ENCODE data around the gene RGS19.

Gene RGS19

DNA sequence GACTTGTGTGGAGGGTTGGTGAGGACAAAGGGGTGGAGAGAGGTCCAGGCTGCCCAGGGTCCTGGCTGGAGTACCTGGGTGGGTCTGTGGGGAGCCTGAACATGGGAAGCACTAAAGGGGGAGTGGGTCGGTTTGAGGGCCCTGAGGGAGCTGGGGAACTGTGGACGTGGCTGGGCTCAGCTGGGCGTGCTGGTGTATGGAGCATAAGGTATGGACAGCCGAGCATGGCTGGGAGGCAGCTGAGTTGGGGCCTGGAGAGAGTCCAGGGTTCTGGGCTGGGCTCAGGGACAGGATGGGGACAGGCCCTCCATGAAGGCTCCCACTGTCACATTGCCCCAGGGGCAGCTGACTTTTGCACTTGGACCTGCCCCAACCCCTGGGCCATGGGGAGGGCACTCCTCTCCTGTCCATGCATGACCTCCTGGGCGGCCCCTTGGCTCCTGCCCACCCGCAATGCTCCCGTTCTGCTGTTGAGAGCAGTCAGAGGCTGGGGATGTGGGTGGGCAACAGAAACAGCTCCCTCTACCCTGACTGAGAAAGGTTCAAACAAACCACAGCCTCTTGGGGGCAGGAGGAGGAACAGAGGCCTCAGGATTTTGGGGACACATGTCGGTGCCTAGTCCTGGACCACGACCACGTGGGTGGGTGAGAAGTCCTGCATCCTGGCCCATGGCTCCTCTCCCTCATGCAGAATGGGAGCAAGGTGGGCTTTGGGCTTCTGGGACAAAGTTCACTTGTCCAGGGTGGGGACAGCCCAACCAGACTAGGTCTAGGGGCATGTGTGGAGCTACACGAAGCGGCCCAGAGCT lies 38.9 kb downstream of the RGS19 start:
- Histone ChIP-seq H3K9me3 (ENCODE audit: low read length) (no peaks in the 10 kb centered on the region), H3K9ac (ENCODE audit: low read length) (no peak overlapping the region), H3K27me3 (ENCODE audit: control insufficient read depth in 1 of 2, insufficient read depth in 2 of 2, low read length in 2 of 2) (peaks cover 41 to 77% of the 10 kb centered on the region in 2 donors), H3K4me3 (ENCODE audit: low read depth in 1 of 2, low read length in 2 of 2) (no peak overlapping the region), H3K4me1 (ENCODE audit: insufficient read depth, low read length) (peaks cover 5% of the 10 kb centered on the region), H3K36me3 (ENCODE audit: insufficient read depth, low read length) (no peaks in the 10 kb centered on the region), H3K27ac (ENCODE audit: low read depth, low read length) (no peak overlapping the region)

DNA sequence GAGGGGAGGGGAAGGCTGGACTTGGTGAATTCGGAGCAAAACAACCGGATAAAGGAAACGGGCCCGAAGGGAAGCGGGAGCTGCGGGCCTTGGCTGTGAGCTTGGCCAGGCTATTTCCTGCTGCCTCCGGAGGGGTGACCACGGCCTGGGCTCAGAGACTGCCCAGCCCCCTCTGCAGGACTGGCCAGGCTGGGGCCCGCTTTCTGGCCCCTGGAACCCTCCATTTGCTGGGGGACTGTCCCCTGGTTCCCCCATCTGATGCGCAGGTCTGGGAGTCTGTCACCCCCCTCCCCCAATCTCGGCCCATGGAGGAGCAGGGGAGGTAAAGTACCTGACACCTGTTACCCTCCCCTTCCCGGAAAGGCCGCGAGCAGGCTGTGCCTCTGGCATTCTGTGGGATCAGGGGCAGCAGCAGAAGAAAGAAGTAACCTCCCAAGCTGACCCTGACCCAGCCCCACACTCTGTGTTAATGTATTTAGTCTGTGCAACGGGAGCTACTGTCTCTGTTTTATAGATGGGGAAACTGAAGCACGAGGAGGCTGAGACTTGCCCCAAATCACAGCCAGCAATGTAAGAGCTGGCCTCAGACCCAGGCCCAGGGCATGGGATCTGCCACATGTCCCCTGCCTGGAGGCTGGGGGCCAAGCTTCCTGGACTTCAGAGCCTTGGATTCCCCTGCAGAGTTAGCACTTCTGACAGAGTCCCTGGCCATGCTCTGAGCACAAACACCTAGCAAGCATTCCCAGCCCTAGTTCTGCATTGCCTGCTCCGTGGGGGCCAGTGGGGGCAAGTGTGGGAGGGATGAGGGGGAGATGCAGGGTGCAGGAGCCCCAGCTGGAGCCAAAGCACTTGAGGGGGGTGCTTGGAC lies 39.8 kb downstream of the RGS19 start:
- H3K27me3 ChIP-seq (ENCODE audit: control insufficient read depth in 1 of 2, insufficient read depth in 2 of 2, low read length in 2 of 2) = peaks cover 41 to 68% of the 10 kb centered on the region in 2 donors
- peaks cover 5% of the 10 kb centered on the region for H3K4me1 ChIP-seq (ENCODE audit: insufficient read depth, low read length)
- H3K27ac ChIP-seq (ENCODE audit: low read depth, low read length) = no peak overlapping the region

DNA sequence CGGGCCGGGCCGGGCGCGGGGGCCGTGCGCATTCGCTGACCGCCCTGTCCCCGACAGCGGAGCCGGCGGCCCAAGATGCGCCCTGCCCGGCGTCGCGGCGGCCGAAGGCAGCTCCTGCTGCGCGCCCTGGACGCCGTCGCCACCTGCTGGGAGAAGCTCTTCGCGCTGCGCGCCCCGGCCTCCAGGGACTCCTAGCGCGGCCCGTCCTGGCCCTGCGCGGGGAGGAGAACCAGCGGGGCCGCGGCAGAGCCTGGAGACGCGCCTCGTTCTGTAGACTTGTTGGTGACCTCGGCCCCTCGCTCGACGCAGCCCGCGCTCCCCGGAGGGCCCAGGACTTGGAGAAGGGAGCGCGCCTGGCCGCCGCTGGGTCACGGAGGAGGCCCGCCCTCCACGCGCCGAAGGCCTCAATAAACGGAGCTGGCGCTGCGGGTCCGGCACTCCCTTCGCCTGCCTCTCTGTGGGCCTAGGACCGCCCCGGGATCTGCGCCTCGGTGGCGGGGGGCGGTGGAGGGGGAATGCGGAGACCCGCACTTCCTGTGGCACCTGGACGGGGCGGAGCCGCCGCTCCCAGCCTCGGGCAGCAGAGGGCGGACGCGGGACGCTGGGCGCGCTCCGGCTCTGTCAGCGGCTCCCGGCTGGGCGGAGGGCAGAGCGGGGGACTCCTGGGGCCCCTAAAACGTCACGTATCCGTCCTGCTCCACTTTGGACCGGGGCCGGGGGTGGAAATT lies 40.6 kb downstream of the RGS19 start:
- peaks cover 41 to 67% of the 10 kb centered on the region in 2 donors for H3K27me3 ChIP-seq (ENCODE audit: control insufficient read depth in 1 of 2, insufficient read depth in 2 of 2, low read length in 2 of 2)

More for the DNA sequence above, 39.8 kb downstream of the RGS19 start:
- Histone ChIP-seq H3K4me3 (ENCODE audit: low read depth in 1 of 2, low read length in 2 of 2) (peak overlapping the region in 1 of 2 donors; percentile 27), H3K9me3 (ENCODE audit: low read length) (no peaks in the 10 kb centered on the region), H3K9ac (ENCODE audit: low read length) (no peak overlapping the region), H3K36me3 (ENCODE audit: insufficient read depth, low read length) (peaks cover 7% of the 10 kb centered on the region)

DNA sequence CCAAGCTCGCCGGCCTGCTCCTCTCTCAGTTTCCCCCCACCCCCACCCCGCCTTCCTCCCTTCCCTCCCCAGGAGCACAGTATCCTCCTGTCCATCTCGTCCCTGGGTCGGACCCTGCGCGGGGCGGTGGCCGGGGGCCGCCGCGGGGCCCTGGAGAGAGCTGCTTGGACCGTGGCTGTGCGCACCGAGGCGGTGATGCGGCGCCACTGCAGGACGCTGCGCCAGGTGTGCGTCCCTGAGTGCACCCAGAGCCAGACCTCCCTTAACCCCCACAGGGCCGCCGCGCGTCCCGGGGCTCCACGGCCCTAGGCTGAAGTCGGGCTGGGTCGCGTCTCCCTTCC lies 41.1 kb downstream of the RGS19 start:
- Histone ChIP-seq H3K4me3 (ENCODE audit: low read depth in 1 of 2, low read length in 2 of 2) (no peak overlapping the region), H3K9ac (ENCODE audit: low read length) (no peak overlapping the region), H3K4me1 (ENCODE audit: insufficient read depth, low read length) (peaks cover 5% of the 10 kb centered on the region), H3K36me3 (ENCODE audit: insufficient read depth, low read length) (peaks cover 19% of the 10 kb centered on the region), H3K9me3 (ENCODE audit: low read length) (no peaks in the 10 kb centered on the region), H3K27ac (ENCODE audit: low read depth, low read length) (no peak overlapping the region), H3K27me3 (ENCODE audit: control insufficient read depth in 1 of 2, insufficient read depth in 2 of 2, low read length in 2 of 2) (peaks cover 41 to 64% of the 10 kb centered on the region in 2 donors)

More for the DNA sequence above, 40.6 kb downstream of the RGS19 start:
- H3K4me3 ChIP-seq (ENCODE audit: low read depth in 1 of 2, low read length in 2 of 2) = peak overlapping the region; percentile 12 to 27
- H3K4me1 ChIP-seq (ENCODE audit: insufficient read depth, low read length) = peaks cover 5% of the 10 kb centered on the region
- H3K27ac ChIP-seq (ENCODE audit: low read depth, low read length) = no peak overlapping the region
- H3K9me3 ChIP-seq (ENCODE audit: low read length) = no peaks in the 10 kb centered on the region
- H3K36me3 ChIP-seq (ENCODE audit: insufficient read depth, low read length) = peaks cover 15% of the 10 kb centered on the region
- H3K9ac ChIP-seq (ENCODE audit: low read length) = no peak overlapping the region

DNA sequence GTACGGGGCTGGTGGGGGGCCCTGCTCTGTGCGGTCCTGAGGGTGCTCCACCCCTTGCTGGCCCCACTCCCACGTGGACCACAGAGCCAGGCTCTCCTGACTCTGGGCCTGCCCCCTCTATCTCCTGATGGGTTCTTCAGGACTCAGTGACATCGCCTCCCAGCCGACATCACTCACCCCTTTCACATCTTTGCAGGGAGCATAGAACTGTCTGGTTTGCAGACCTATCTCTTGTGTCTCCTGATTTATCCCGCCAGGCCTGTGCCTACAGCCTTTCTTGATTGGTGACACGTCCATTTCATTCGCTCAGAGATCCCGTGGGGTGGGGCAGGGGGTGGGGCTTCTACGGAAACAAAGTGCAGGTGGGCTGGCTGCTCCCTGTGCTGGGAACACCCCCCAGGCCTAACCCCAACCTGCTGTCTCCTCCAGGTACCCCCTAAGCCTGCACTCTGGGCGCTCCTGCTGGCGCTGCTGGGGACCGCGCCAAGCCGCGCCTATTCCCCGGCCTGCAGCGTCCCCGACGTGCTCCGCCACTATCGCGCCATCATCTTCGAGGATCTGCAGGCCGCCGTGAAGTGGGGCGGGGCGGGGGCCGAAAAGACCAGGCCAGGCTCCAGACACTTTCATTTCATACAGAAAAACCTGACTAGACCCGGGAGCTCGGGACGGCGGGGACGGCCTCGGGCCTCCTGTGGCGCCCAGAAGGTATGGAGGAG lies 41.7 kb downstream of the RGS19 start:
- H3K27ac ChIP-seq (ENCODE audit: low read depth, low read length) = no peak overlapping the region
- no peak overlapping the region for H3K9ac ChIP-seq (ENCODE audit: low read length)
- peaks cover 41 to 63% of the 10 kb centered on the region in 2 donors for H3K27me3 ChIP-seq (ENCODE audit: control insufficient read depth in 1 of 2, insufficient read depth in 2 of 2, low read length in 2 of 2)
- peaks cover 24% of the 10 kb centered on the region for H3K36me3 ChIP-seq (ENCODE audit: insufficient read depth, low read length)
- no peak overlapping the region for H3K4me3 ChIP-seq (ENCODE audit: low read depth in 1 of 2, low read length in 2 of 2)
- no peaks in the 10 kb centered on the region for H3K9me3 ChIP-seq (ENCODE audit: low read length)
- H3K4me1 ChIP-seq (ENCODE audit: insufficient read depth, low read length) = peaks cover 5% of the 10 kb centered on the region

DNA sequence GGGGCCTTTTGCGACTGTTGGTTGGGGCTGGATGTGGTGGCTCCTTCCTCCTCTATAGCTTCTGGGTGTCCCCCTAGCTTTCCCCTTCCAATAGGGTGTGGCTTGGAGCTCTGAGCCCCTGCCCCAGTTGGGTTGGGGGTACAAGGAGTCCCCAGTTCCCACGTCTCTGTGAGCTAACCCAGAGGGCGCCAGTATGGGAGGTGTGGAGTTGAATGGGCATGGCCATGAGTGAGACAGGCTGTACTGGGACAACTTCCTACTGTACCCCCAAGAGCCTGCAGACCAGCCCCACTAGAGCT lies 42.2 kb downstream of the RGS19 start:
- Histone ChIP-seq H3K4me1 (ENCODE audit: insufficient read depth, low read length) (peaks cover 5% of the 10 kb centered on the region), H3K27ac (ENCODE audit: low read depth, low read length) (no peak overlapping the region)

DNA sequence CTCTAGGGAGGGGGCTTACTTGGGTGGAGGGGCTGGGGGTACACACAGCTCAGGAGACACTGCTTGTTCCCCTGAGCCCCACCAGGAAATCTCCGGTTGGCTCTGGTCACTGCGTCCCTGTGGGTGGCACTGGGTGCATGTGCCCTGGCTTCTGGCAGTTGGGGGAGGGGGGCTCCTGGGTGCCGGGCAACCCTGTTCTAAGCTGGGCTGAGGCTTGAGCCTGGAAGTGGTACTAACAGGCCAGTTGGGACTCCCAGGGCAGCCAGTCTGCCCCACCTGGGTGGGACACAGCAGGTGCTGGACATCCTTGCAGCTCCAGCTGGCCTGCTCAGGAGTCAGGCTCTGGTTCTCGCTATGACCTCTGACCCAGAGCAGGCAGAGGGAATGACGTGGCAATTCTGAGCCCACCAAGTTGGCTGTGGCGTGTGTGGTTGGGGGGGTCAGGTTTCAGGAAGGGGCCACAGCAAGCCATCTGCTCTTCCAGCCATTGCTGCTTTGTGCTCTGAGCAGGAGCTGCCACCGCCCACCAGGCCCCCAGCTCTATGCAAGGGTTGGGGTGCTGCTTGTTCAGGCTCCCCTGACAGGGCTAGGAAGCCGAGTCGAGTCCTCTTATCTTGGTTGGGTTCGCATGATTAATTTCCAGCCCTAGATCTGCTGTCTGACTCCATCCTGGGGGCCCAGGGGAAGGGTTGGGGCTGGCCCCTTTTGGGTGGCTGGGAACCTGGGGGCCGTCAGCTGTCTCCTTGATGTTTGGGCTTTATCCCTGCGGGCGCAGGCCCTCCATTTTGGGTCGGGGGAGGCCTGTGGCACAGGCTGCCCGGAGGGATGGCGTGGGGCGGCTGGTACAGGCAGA lies 42.7 kb downstream of the RGS19 start:
- Histone ChIP-seq H3K27ac (ENCODE audit: low read depth, low read length) (no peak overlapping the region), H3K27me3 (ENCODE audit: control insufficient read depth in 1 of 2, insufficient read depth in 2 of 2, low read length in 2 of 2) (peaks cover 33 to 54% of the 10 kb centered on the region in 2 donors), H3K9me3 (ENCODE audit: low read length) (no peaks in the 10 kb centered on the region), H3K4me1 (ENCODE audit: insufficient read depth, low read length) (peaks cover 4% of the 10 kb centered on the region), H3K9ac (ENCODE audit: low read length) (no peak overlapping the region), H3K36me3 (ENCODE audit: insufficient read depth, low read length) (peaks cover 33% of the 10 kb centered on the region), H3K4me3 (ENCODE audit: low read depth in 1 of 2, low read length in 2 of 2) (no peak overlapping the region)

More for the DNA sequence above, 42.2 kb downstream of the RGS19 start:
- no peak overlapping the region for H3K4me3 ChIP-seq (ENCODE audit: low read depth in 1 of 2, low read length in 2 of 2)
- peaks cover 39 to 59% of the 10 kb centered on the region in 2 donors for H3K27me3 ChIP-seq (ENCODE audit: control insufficient read depth in 1 of 2, insufficient read depth in 2 of 2, low read length in 2 of 2)
- H3K36me3 ChIP-seq (ENCODE audit: insufficient read depth, low read length) = peaks cover 28% of the 10 kb centered on the region
- no peak overlapping the region for H3K9ac ChIP-seq (ENCODE audit: low read length)
- no peaks in the 10 kb centered on the region for H3K9me3 ChIP-seq (ENCODE audit: low read length)

DNA sequence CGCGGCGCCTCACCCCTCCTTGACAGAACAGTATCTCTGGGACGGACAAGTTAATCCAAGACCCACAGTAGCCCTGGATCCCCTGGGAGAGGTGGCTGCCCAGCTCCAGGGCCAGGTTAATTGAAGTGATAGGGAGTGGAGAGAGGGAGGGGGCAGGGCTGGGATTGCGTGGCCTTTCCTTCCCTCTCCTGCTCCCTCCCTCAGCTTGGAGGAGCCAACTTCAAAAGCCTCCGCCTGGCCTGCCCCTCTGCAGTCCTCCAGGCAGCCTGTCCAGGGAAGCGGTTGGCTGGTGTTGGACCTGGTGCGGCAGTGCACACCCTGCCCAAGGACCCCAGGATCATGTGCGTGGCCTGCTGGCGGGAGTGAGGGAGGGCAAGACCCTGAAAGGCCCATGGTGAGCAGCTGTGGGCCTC lies 43.4 kb downstream of the RGS19 start, which contains the start of gene C20orf204:
Gene C20orf204 (plus strand): TSS at position 250 of the 413 bp plus-strand sequence. CDS start 142 bp downstream, at position 392.
- Histone ChIP-seq H3K27ac (ENCODE audit: low read depth, low read length) (no peak within 1 kb of the TSS), H3K9me3 (ENCODE audit: low read length) (no peaks in the 10 kb centered on the region), H3K4me3 (ENCODE audit: low read depth in 1 of 2, low read length in 2 of 2) (no peak within 1 kb of the TSS), H3K36me3 (ENCODE audit: insufficient read depth, low read length) (peaks cover 37% of the 10 kb centered on the region), H3K9ac (ENCODE audit: low read length) (no peak within 1 kb of the TSS), H3K27me3 (ENCODE audit: control insufficient read depth in 1 of 2, insufficient read depth in 2 of 2, low read length in 2 of 2) (peaks cover 27 to 47% of the 10 kb centered on the region in 2 donors), H3K4me1 (ENCODE audit: insufficient read depth, low read length) (peaks cover 4% of the 10 kb centered on the region)

DNA sequence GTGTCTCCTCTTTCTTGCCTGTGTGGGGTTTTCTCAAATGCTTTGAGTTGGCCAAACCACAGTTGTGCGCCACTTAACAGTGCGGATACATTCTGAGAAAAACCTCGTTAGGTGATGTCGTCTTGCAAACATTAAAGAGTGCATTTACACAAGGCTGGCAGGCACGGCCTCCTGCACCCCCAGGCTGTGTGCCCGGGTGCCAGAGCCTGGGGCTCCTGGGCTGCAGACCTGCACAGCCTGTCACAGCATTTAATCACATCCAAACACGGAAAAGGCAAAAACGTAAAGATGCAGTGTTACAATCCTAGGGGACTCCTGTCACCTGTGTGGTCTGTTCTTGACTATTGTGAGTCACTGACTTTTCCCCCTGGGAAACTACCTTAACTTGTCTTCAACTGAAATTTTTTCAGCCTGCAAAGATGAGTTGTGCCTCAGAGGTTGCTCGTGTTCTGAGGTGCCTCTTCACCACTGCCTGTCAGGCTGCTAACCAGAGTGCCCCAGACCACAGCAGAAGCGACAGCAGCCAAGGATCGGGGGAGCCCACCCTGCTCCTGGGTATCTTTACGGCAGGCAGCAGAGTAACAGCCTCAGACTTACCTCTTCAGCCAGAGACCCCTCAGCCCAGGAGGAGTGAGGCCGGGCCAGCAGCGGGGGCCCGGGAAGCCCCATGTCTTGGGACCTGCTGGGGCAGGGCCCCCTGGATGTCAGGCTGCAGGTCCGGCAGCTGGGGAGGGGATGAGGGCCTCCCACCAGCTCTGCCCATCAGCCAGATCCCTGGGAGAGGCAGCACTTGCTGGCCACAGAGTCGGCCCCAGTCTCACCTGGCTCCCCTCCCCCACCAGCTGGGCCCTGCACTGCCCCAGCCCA lies 44.0 kb downstream of the RGS19 start:
- no peak overlapping the region for H3K4me3 ChIP-seq (ENCODE audit: low read depth in 1 of 2, low read length in 2 of 2)
- H3K4me1 ChIP-seq (ENCODE audit: insufficient read depth, low read length) = peaks cover 4% of the 10 kb centered on the region
- H3K36me3 ChIP-seq (ENCODE audit: insufficient read depth, low read length) = peaks cover 44% of the 10 kb centered on the region
- no peaks in the 10 kb centered on the region for H3K9me3 ChIP-seq (ENCODE audit: low read length)
- no peak overlapping the region for H3K27ac ChIP-seq (ENCODE audit: low read depth, low read length)
- H3K9ac ChIP-seq (ENCODE audit: low read length) = no peak overlapping the region
- H3K27me3 ChIP-seq (ENCODE audit: control insufficient read depth in 1 of 2, insufficient read depth in 2 of 2, low read length in 2 of 2) = peaks cover 20 to 41% of the 10 kb centered on the region in 2 donors

All from muscle layer of colon (tissue), 2 donors.